K562 (cell line): Measurements from ENCODE around the gene SCARB2. TPM values are rescaled to one million over a fixed set of nuclear protein-coding genes. Genes with fewer than 3 reads are reported as not detected.

ENCODE experiments used
- CBX5 ChIP-seq: IDR thresholded peaks from 2 replicates; pipeline ENCODE4 v1.6.1; 2014; ENCODE audit warnings: low read depth, borderline replicate concordance
- CBX8 ChIP-seq: fragments of 200-600 bp; sonication (generic); IDR thresholded peaks from 2 replicates; pipeline ENCODE4 v1.6.1; 2012; ENCODE audit warnings: borderline replicate concordance, mixed run types, low read depth, mild to moderate bottlenecking, moderate library complexity, mixed read lengths, low read length, control low read depth, inconsistent platforms; ENCODE audit not compliant: poor library complexity, severe bottlenecking; ENCODE audit errors: extremely low read depth
- CHD1 ChIP-seq: fragments of 200-600 bp; sonication (generic); IDR thresholded peaks from one replicate; pipeline ENCODE4 v1.6.1; 2012; ENCODE audit warnings: mild to moderate bottlenecking, moderate library complexity, low read length, inconsistent platforms
- CXXC5 ChIP-seq: fragments of 250-450 bp; sonication (Bioruptor Pico); IDR thresholded peaks from 2 replicates; pipeline ENCODE4 v1.8.0; 2022; ENCODE audit warnings: inconsistent platforms, mild to moderate bottlenecking, moderate library complexity
- GATAD2A ChIP-seq: fragments of 450-650 bp; IDR thresholded peaks from 2 replicates; pipeline ENCODE4 v1.6.1; 2017
- L3MBTL2 ChIP-seq: fragments of 450-650 bp; IDR thresholded peaks from 2 replicates; pipeline ENCODE4 v1.6.1; 2016; ENCODE audit warnings: mild to moderate bottlenecking, moderate library complexity
- NONO ChIP-seq, 2 experiments: fragments of 200-400 bp in 1 of 2; fragments of 450-650 bp in 1 of 2; formaldehyde crosslinking in 1 of 2; IDR thresholded peaks; 2 replicates each; pipeline ENCODE4 v1.6.1; 2017; ENCODE audit warnings: low read depth in 2 of 2, mild to moderate bottlenecking in 2 of 2, moderate library complexity in 2 of 2, low read length in 1 of 2
- PBX2 ChIP-seq, 2 experiments: IDR thresholded peaks in 1 of 2; conservative IDR thresholded peaks in 1 of 2; 2 replicates each; pipeline ENCODE4 v1.6.1; 2016; ENCODE audit warnings: low read depth in 2 of 2, mild to moderate bottlenecking in 1 of 2, missing compliant biosample characterization in 1 of 2, missing genetic modification characterization in 1 of 2, moderate library complexity in 1 of 2
- RREB1 ChIP-seq: fragments of 250-450 bp; sonication (Bioruptor Pico); IDR thresholded peaks from 2 replicates; pipeline ENCODE4 v1.4.0; 2020
- SIN3A ChIP-seq, 2 experiments: fragments of 150-350 bp in 1 of 2; IDR thresholded peaks; 2 replicates each; pipeline ENCODE4 v1.6.1; 2011 to 2016; ENCODE audit warnings: borderline replicate concordance in 2 of 2, low read depth in 2 of 2, low read length in 2 of 2, mild to moderate bottlenecking in 2 of 2, moderate library complexity in 2 of 2; ENCODE audit not compliant: control insufficient read depth in 1 of 2
- SRSF9 ChIP-seq: fragments of 200-400 bp; formaldehyde crosslinking; IDR thresholded peaks from 2 replicates; pipeline ENCODE4 v1.6.1; 2017; ENCODE audit warnings: low read depth, low read length, borderline replicate concordance
- XRCC5 ChIP-seq: fragments of 200-400 bp; formaldehyde crosslinking; IDR thresholded peaks from 2 replicates; pipeline ENCODE4 v1.6.1; 2017; ENCODE audit warnings: low read depth, mild to moderate bottlenecking, low read length
- ZHX1 ChIP-seq: fragments of 150-350 bp; conservative IDR thresholded peaks from 2 replicates; pipeline ENCODE4 v1.6.1; 2014; ENCODE audit warnings: low read length
- ZNF23 ChIP-seq: fragments of 250-450 bp; sonication (Bioruptor Pico); IDR thresholded peaks from 2 replicates; pipeline ENCODE4 v1.4.0; 2020; ENCODE audit warnings: mild to moderate bottlenecking
- ZNF57 ChIP-seq: fragments of 450-650 bp; formaldehyde crosslinking; IDR thresholded peaks from 2 replicates; pipeline ENCODE4 v1.4.0; 2020; ENCODE audit warnings: mild to moderate bottlenecking, moderate library complexity
- polyA plus RNA-seq, 8 experiments: library from polyadenylated mRNA; depleted of rRNA in 4 of 8; stranded (reverse) in 5 of 8; unstranded in 3 of 8; fragments of >200 nt; fragmentation: Nextera tagmentation in 2 of 8; fragmentation: Illumina TruSeq in 1 of 8; extraction: Ambion mirVana in 2 of 8; extraction: Trizol in 1 of 8; gene quantifications; 2 replicates each; pipeline versions ENCODE4 v1.2.1 to v1.2.3, GENCODE V29; 2011 to 2014; ENCODE audit warnings: inconsistent platforms in 1 of 8, missing spikeins in 1 of 8
- total RNA-seq, 7 experiments: library from RNA; depleted of rRNA in 6 of 7; stranded (reverse); fragments of >200 nt in 6 of 7; fragmentation: Illumina TruSeq in 2 of 7; extraction: Trizol in 2 of 7; gene quantifications; 2 replicates each; pipeline versions ENCODE4 v1.2.1 to v1.2.3, GENCODE V29; 2011 to 2021; ENCODE audit warnings: low replicate concordance in 1 of 7

Gene SCARB2
- total and polyA plus RNA-seq, 9 of the 15 experiments (the other 6 are each of a cell fraction or from before 2014, with no cell fraction given) = 6.1 to 25.8 (median 17.8) TPM

- TF ChIP-seq CBX8 (no peak), ZNF23 (CRISPR knock-in tag) (no peak), CHD1 (no peak), ZNF57 (no peak), PBX2 (CRISPR knock-in tag; IDR thresholded peaks at IDR 0.05; ENCODE audit: low read depth) (no peak), PBX2 (tag; conservative IDR thresholded peaks at IDR 0.05; ENCODE audit: low read depth) (no peak), CBX5 (no peak), CXXC5 (CRISPR knock-in tag) (peak; percentile 90), RREB1 (0 out of 2 replicates have a peak, but pooled peaks have one; percentile 31), XRCC5 (peak; percentile 99), SIN3A (IDR thresholded peaks at IDR 0.05; ENCODE audit: borderline replicate concordance in 2 of 2, control insufficient read depth in 1 of 2, low read depth in 2 of 2, low read length in 2 of 2) (peak; percentile 69 to 93; a peak in 3 of 4 replicates), ZHX1 (peak; percentile 86; the same call in 1 of the 2 replicates), NONO (IDR thresholded peaks at IDR 0.05; ENCODE audit: low read depth in 2 of 2, low read length in 1 of 2) (peak; percentile 28 to 66), GATAD2A (no peak), SRSF9 (no peak), L3MBTL2 (peak; percentile 83)
Observed at GRCh38 chr4:76148142-76148865, 65.3 kb downstream of the SCARB2 start, which contains the start of gene NUP54 (continued).
